SU-DHL-6 (cell line): ENCODE data around the gene FABP1.

ENCODE experiments used
- H2AFZ ChIP-seq: fragments of 200-600 bp; sonication (generic); 2 replicates; pipeline ENCODE4 v1.6.1; 2014; ENCODE audit warnings: low read depth, mild to moderate bottlenecking, moderate library complexity, mixed read lengths, antibody characterized with exemption, low read length; ENCODE audit not compliant: severe bottlenecking
- H3F3A ChIP-seq: fragments of 200-600 bp; shearing (Covaris generic); 2 replicates; pipeline ENCODE4 v1.6.0; 2016; ENCODE audit warnings: antibody characterized with exemption, mild to moderate bottlenecking; ENCODE audit not compliant: insufficient read depth
- H3K27ac ChIP-seq: fragments of 200-600 bp; sonication (generic); 2 replicates; pipeline ENCODE4 v1.5.1; 2016; ENCODE audit warnings: low read depth, mild to moderate bottlenecking, low read length, moderate library complexity, mixed read lengths
- H3K27me3 ChIP-seq: fragments of 200-600 bp; sonication (generic), shearing (Covaris generic); 2 replicates; pipeline ENCODE4 v1.6.0; 2014; ENCODE audit warnings: mild to moderate bottlenecking, low read length
- H3K36me3 ChIP-seq: fragments of 200-600 bp; sonication (generic); 2 replicates; pipeline ENCODE4 v1.6.1; 2014; ENCODE audit warnings: mild to moderate bottlenecking, low read length, mixed read lengths
- H3K4me2 ChIP-seq: fragments of 300-600, 200-600 bp; shearing (Covaris generic), sonication (generic); 2 replicates; pipeline ENCODE4 v1.6.0; 2014; ENCODE audit warnings: low read length, low read depth, mild to moderate bottlenecking; ENCODE audit not compliant: poor library complexity, severe bottlenecking
- H3K4me3 ChIP-seq: fragments of 200-600 bp; sonication (generic); 2 replicates; pipeline ENCODE4 v1.5.1; 2014; ENCODE audit warnings: antibody characterized with exemption, low read length, mild to moderate bottlenecking, mixed read lengths; ENCODE audit not compliant: insufficient read depth, poor library complexity, severe bottlenecking
- H3K79me2 ChIP-seq: fragments of 200-600 bp; sonication (generic); 2 replicates; pipeline ENCODE4 v1.6.1; 2014; ENCODE audit warnings: mild to moderate bottlenecking, low read length, moderate library complexity; ENCODE audit not compliant: insufficient read depth
- H3K9ac ChIP-seq: fragments of 200-600 bp; sonication (generic); 2 replicates; pipeline ENCODE4 v1.7.0; 2014; ENCODE audit warnings: mild to moderate bottlenecking, low read length
- H3K9me2 ChIP-seq: fragments of 200-600 bp; sonication (generic); replicated peaks from 2 replicates; pipeline ENCODE4 v1.6.1; 2014; ENCODE audit warnings: low read length; ENCODE audit not compliant: insufficient read depth
- H3K9me3 ChIP-seq: fragments of 200-600 bp; sonication (generic); 2 replicates; pipeline ENCODE4 v1.6.1; 2014; ENCODE audit warnings: low read length, mixed read lengths; ENCODE audit not compliant: insufficient read depth
- H4K20me1 ChIP-seq: fragments of 200-600 bp; sonication (generic); 2 replicates; pipeline ENCODE4 v1.6.1; 2014; ENCODE audit warnings: low read depth, mild to moderate bottlenecking, antibody characterized with exemption, low read length, moderate library complexity, mixed read lengths
- EZH2phosphoT487 ChIP-seq: fragments of 200-600 bp; sonication (generic), shearing (Covaris generic); conservative IDR thresholded peaks from 2 replicates; pipeline ENCODE4 v1.6.1; 2018; ENCODE audit warnings: mild to moderate bottlenecking, antibody characterized with exemption, low read length, moderate library complexity, mixed read lengths
- TF ChIP-seq, protein P1 (sequence below): fragments of 200-600 bp; sonication (generic); IDR thresholded peaks from one replicate; pipeline ENCODE4 v1.5.1; 2017; ENCODE audit warnings: antibody characterized with exemption, mild to moderate bottlenecking, low read length, moderate library complexity; ENCODE audit not compliant: insufficient read depth, poor library complexity, severe bottlenecking

Gene FABP1

DNA sequence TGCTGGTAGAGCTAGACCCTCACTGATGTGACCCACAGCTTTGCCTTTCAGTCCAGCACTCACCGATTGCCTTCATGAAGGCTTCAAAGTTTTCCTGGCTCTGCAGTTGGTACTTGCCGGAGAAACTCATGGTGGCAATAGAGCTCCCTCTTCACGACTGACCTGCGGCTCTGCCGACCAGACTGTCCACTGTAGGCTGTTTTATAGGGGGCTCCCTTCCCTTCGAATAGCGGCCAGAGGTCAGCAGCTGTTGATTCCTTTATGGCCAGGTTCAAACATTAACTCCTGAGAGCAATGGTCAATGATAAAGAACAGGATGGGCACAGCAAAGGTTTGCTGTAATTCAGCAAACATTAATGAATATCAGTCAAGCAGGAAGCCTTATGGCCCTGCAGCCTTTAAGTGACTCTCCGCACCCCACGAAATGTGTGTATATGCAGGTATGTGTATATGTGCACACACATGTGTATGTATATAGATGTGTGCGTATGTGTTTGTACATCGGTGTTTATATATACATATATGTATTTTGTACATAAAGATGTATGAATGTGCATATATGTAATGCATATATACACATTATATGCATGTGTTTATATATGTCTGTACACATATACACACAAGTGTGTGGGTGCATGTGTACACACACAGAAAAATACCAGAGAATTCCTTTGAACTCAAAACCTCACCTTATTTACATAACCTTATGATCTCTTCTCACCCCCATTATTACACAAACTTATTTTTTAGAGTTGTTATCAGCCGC, at the start of gene FABP1:
Gene FABP1 (minus strand): TSS at position 175 of the 766 bp plus-strand sequence. CDS start 45 bp downstream, at position 130.
- no peak within 1 kb of the TSS for H3K4me3 ChIP-seq
- no peaks in the 10 kb centered on the region for H3K79me2 ChIP-seq

DNA sequence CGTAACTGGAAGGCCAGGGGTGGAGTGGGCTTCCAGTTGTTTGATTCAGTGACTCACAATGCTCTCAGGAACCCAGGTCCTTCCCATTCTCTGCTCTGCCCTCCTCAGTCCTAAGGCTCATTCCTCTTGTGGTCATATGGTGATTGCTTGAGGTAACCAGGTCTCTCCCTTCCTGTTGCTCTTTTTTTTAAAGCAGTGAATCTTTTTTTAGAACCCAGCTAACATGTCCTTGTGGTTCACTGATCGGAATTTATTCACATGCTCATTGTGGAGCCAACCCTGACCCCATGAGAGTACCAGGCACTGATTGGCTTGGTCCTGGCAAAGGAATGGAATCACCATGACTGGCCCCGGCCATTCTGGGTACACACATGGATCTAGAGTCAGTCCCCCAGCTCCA, 49.7 kb upstream of the FABP1 start:
- no peaks in the 10 kb centered on the region for H3K9me2 ChIP-seq
- no peak overlapping the region for H3K27ac ChIP-seq
- no peaks in the 10 kb centered on the region for H3K27me3 ChIP-seq
- no peaks in the 10 kb centered on the region for H3F3A ChIP-seq
- H3K4me2 ChIP-seq, result no peak overlapping the region
- H2AFZ ChIP-seq, result no peak overlapping the region
- H3K9me3 ChIP-seq, result no peaks in the 10 kb centered on the region
- H3K36me3 ChIP-seq, result no peaks in the 10 kb centered on the region
- TF ChIP-seq EZH2phosphoT487, result no peak
- TF ChIP-seq, protein P1, sequence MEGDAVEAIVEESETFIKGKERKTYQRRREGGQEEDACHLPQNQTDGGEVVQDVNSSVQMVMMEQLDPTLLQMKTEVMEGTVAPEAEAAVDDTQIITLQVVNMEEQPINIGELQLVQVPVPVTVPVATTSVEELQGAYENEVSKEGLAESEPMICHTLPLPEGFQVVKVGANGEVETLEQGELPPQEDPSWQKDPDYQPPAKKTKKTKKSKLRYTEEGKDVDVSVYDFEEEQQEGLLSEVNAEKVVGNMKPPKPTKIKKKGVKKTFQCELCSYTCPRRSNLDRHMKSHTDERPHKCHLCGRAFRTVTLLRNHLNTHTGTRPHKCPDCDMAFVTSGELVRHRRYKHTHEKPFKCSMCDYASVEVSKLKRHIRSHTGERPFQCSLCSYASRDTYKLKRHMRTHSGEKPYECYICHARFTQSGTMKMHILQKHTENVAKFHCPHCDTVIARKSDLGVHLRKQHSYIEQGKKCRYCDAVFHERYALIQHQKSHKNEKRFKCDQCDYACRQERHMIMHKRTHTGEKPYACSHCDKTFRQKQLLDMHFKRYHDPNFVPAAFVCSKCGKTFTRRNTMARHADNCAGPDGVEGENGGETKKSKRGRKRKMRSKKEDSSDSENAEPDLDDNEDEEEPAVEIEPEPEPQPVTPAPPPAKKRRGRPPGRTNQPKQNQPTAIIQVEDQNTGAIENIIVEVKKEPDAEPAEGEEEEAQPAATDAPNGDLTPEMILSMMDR, result no peak
- no peaks in the 10 kb centered on the region for H4K20me1 ChIP-seq
- no peaks in the 10 kb centered on the region for H3K79me2 ChIP-seq
- H3K9ac ChIP-seq, result no peak overlapping the region
- H3K4me3 ChIP-seq, result no peak overlapping the region

More for the DNA sequence above, at the start of gene FABP1:
- no peaks in the 10 kb centered on the region for H3K27me3 ChIP-seq
- H2AFZ ChIP-seq, result no peak within 1 kb of the TSS
- no peak within 1 kb of the TSS for H3K4me2 ChIP-seq
- H3K27ac ChIP-seq, result no peak within 1 kb of the TSS
- no peaks in the 10 kb centered on the region for H3F3A ChIP-seq
- no peak for TF ChIP-seq EZH2phosphoT487
- TF ChIP-seq, protein P1, result no peak
- no peak within 1 kb of the TSS for H3K9ac ChIP-seq
- H3K9me3 ChIP-seq, result no peaks in the 10 kb centered on the region
- H4K20me1 ChIP-seq, result no peaks in the 10 kb centered on the region
- H3K36me3 ChIP-seq, result no peaks in the 10 kb centered on the region
- H3K9me2 ChIP-seq, result no peaks in the 10 kb centered on the region

- no peak overlapping the region for H2AFZ ChIP-seq
- TF ChIP-seq EZH2phosphoT487, result no peak
- TF ChIP-seq, protein P1, result no peak
- H3K4me3 ChIP-seq, result no peak overlapping the region
- no peak overlapping the region for H3K9ac ChIP-seq
- H4K20me1 ChIP-seq, result no peaks in the 10 kb centered on the region
- H3K9me3 ChIP-seq, result no peaks in the 10 kb centered on the region
- no peak overlapping the region for H3K27ac ChIP-seq
- no peaks in the 10 kb centered on the region for H3K27me3 ChIP-seq
- H3F3A ChIP-seq, result no peaks in the 10 kb centered on the region
- no peaks in the 10 kb centered on the region for H3K36me3 ChIP-seq
- H3K9me2 ChIP-seq, result no peaks in the 10 kb centered on the region
- no peak overlapping the region for H3K4me2 ChIP-seq
- no peaks in the 10 kb centered on the region for H3K79me2 ChIP-seq
Measured at GRCh38 chr2:88176352-88176984, 48.6 kb upstream of the FABP1 start.
